GM20000 (cell line): Measurements from ENCODE around the gene TAPBPL.

Experiments
- DNase-seq: peaks from one replicate; pipeline ENCODE4 v3.0.0; 2012; ENCODE audit warnings: low spot score
- CTCF ChIP-seq: IDR thresholded peaks from 2 replicates; pipeline ENCODE4 v1.5.1; 2012; ENCODE audit warnings: mild to moderate bottlenecking, control low read depth; ENCODE audit errors: extremely low read depth, missing control alignments

Gene TAPBPL

GRCh38 chr12:6451348-6452244 lies at the start of gene TAPBPL:
Gene TAPBPL, plus strand, starts transcription at chr12:6452042. Its CDS starts 207 bp downstream, at chr12:6452249.
- no peak for TF ChIP-seq CTCF
- peak; percentile 73 for DNase-seq

DNA sequence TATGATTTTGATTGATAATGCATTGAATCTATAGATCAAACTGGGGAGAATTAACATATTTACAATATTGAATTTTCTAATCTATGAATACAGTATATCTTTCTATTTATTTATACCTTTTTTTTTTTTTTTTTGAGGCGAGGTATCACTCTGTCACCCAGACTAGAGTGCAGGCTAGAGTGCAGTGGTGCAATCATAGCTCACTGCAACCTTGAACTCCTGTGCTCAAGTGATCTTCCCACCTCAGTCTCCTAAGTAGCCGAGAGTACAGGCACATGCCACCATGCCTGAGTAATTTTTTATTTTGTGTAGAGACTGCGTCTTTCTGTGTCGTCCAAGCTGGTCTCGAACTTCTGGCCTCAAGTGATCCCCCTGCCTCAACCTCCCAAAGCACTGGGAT lies 47.5 kb upstream of the TAPBPL start:
- no peak for TF ChIP-seq CTCF

GRCh38 chr12:6405963-6406362 lies 45.9 kb upstream of the TAPBPL start:
- TF ChIP-seq CTCF: no peak
- no peak for DNase-seq

More for the DNA sequence above, 47.5 kb upstream of the TAPBPL start:
- no peak for DNase-seq

GRCh38 chr12:6407236-6407954 lies 44.4 kb upstream of the TAPBPL start:
- no peak for TF ChIP-seq CTCF
- no peak for DNase-seq

DNA sequence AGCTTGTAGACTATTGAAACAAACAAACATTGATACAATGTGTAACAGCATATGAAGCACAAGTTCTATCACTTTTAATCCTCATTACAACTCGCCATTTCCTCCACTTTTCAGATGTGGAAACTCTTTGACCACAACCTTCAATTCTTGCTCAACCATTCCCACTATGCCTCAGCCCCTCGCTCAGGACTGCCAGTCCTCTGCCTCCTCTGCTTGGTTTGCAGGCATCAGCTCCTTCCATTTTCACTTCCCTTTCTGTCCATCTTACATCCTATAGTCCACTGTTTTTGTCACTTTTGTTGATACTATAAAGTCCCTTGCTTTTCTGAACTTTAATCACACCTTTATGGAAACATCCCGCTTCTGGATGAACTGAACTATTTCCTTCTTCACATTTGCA lies 35.2 kb upstream of the TAPBPL start:
- TF ChIP-seq CTCF: no peak
- DNase-seq: no peak

DNA sequence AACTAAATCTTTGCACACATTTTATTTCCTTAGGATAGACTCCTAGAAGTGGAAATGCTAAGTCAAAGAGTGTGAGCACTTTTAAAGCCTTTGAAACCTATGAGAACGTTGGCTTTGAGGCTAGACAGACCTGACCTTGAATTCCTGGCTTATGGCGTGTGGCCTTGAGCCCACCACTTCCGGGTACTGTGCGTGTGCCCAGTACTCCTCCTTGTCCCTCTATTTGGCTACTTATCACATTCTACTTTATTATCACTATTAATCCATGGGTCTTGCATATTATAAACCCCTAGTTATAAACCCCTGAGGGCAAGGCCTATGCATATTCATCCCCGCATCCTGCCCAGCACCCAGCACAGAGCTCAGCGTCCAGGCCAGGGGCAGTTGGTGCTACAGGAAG lies 33.0 kb upstream of the TAPBPL start:
- TF ChIP-seq CTCF: no peak

GRCh38 chr12:6420364-6420763 lies 31.5 kb upstream of the TAPBPL start:
- DNase-seq: no peak
- no peak for TF ChIP-seq CTCF

More for the DNA sequence above, 33.0 kb upstream of the TAPBPL start:
- DNase-seq: no peak
